Activated CD4-positive, alpha-beta T cell treated with anti-CD3 and anti-CD28 coated beads for 4 hours (primary cell): Measurements from ENCODE around the gene POLG.

Experiments
- DNase-seq, 2 donors: peaks; one replicate each; pipeline ENCODE4 v3.0.0-alpha.2; 2020

Gene POLG

DNA sequence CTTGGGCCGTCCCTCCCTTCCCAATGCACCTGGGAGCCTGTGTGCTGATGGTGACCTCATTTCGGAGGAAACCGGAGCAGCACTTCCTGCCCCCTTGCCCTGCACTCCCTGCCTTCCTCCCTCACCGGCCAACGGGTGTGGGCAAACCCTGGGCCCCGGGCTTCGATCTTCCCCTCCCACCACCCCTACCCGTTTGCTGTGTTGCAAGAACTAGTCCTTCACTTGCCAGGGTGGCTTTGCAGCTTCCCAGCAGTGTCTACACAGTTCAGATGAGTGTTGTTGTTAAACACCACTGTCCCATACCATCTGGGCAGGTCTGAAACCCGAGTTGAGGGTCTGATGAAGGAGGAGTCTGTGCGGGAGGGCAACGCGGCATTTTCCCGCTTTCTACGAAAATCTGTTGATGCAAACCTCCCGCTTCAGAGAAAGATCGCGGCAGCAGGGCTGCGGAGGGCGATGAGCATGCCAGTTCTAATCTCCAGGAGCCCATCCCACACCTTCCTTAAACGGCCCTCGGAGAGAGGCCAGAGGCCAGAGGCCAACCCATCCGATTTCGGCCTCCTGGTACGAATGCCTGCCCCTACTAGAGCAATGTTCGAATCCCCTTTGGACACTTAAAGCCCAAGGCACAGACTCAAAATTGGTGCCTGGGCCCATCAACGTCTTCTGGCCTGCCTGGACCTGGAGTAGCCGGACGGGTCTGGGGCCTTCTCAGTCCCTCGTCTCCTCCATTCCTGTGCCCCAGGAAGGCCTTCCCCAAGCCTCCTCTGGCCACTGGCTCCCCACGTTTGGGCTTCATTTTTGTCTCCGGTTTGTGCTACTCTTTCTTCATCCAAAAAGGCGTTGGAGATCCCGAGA, 35.7 kb upstream of the POLG start:
- DNase-seq = no peak

DNA sequence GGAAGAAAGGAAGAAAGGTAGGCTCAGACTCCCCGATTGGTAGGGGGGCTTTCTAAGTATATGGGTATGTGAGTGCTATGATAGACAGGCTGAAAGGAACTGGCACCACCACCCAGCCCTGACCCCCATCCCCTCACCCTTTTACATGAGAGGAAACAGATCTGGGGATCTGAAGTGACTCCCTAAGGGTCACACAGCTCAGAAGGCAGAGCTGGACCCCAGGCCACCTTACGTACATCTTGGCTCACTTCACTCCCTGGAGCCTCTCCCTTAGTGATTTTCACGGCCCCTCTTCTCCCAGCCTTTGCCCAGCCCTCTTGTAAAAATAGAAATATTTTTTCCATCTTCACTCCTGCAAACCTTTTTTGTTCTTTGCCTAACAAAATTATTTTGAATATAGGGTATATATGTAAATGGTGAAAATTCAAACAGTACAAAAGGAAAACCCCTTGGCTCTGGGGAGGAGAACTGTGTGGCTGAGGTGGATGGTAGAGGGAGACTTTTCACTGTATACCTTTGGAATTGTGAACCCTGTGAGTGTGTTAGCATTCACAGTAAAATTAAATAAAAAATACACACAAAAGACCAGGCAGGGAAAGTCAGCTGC, 34.8 kb upstream of the POLG start:
- DNase-seq = no peak

DNA sequence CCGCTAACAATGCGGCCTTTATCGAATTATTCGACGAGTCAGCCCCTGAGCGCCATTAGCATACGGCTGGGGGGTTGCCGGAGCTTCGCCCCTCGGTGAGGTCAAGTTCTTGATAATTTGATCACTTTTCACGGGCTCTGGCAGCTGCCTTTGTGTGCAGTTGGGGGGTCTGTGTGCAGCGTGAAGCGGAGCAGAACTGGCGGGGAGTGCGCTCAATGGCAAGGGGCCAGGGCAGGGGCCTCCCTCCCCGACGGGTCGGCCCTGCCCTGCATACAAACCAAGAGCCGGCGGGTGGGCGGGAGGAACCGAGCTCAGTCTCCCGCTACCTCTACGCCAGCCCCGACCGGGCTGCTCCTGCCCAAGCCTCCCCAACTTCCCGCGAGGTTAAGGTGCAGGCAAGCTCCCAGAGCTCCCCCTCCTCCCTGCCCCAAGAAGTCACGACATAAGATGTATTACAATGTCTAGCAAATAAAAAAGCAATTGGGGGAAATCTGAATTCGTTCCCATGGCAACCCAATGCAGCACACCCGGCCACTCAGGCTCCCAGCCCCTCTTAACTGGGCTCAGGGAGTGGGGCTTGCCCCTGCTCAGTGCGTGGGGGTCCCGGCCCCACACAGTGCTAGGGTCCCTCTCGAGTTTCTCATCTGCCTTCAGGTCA, 34.1 kb upstream of the POLG start:
- DNase-seq = no peak

DNA sequence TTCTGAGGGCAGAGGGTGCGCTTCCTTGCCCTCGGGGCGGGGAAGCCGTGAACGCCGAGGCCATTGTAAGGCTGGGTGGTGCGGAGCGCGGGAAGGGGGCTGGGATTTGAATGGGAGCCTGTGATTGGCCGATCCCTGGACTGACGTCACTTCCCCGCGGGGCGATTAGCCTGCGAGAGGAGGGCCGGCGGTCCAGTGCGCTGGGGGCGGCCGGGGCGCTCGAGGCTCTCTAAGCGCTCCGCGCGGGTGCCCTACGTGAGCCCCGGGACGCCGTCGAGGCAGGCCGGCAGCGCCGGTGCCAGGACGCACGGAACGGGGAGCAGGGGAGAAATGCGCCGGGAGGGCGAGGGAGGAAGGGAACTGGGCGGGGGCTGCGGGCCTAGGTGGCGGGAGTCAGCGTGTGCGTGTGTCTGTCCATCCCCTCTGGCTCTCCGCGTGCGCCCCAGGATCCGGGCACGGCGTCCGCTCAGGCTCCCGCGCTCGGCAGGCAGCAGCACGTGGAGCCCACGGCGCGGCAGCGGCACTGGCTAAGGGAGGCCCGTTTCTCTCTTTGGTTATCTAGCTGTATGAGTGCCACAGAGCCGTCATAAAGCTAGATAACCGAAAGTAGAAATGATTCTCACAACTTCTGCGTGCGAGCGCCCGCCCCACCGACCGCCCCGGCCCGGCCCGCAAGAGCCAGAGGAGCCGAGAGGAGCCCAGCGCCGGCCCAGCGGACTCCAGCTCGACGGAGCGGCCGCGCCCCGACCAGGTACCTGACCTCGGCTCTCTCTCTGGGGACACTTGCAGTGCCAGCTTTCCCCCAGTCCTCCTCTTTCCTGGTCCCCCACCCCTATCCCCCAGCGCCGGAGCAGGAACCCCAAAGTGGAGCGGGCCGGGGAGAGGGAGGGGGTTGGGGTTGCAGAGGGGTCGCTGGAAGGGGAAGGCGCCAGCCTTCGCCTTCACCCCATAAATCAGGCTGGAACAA, 33.1 kb upstream of the POLG start:
- DNase-seq = no peak

DNA sequence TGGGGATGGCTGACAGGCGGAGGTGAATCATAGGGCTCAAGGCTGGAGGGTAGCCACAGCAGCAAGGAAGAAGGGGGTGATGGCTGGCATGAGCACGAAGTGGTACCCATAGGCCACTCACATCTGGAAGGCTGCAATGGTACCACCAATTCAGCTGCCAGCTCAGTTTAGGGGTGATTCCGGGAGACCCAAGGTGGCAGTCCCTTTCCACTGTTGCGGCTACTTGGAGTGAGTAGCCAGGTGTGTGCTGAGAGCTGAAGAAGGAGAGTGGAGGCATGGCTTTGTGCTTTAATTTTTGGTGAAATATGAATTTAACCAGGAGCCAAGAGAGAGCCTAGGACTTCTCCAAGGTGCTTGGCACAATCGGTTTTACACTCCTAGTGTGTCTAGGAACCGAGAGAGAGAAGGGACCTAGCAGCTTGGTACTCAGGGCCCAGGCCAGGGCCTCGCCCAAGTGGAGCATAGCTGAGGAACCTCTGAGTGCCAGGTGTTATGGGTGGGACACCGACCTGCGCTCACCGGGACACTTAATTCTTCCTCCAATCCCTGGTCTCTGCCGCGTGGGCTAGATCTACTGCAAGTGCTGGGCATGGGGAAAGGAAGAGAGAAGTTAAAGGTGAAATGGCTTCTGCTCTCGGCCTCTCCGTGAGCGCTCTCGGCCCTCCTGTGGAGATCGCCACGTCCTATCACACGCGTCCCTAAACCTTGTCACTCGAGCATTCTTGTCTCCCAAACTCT, 32.2 kb upstream of the POLG start:
- no peak for DNase-seq

DNA sequence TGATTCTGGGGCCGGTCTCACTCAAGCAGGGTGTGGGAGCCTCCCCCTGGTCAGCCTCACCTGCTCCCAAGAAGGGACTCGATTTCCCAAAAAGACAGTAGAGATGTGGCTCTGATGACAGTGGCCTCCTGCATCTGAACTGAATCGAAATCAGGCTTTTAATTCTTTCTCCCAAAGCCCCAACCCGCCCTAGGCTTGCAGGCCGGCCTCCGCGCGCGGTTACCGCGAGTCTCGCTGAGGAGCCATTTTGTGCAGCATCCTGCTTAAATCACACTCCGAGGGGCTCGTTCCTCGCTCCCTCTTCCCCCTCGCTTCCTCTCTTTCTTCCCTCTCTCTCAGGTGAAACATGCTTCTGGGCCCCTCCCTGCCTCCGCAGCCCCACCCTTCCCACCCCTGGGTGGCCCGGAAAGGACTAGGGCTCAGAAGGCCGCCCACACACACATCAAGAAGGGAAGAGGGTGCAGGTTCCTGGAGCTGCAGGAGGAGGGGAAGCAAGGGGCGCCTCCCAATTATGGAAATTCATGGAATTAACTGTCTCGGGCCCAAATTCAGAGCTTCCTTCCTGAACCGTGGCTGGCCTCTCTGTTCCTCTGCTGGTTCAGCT, 30.9 kb upstream of the POLG start:
- DNase-seq = no peak

DNA sequence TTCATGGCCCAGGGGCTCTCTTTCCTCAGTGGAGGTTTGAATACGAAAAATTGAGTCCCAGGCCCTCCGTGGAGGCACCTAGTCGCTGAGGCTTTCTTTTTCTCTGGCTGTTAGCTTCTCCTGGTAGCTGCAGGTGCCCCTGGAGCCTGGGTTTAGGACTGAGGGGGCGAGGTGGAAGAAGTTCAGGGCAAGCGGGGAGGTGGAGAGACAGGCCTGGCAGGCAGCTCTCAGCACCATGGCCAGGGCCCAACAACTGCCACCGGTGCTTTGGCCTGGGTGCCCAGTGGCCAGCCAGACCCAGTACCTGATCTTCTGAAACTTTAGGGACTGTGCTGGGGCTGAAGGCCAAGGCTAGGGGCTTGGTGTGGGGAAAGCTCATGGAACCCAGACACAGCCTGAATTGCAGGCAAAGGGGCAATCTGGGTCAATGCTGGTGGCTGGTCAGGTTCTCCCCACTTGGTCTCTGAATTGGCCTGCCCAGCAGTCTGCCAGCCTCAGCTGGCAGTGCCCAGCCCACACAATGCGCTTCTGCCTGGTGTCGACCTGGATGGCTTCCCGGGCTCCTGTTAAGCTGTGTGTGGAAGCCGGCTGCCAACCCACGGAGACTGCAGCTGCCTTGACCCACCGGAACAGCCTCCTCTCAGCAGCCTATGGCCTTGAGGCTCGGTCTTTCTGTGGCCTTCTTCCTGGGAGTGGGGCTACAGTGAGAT, 30.3 kb upstream of the POLG start:
- DNase-seq = no peak

DNA sequence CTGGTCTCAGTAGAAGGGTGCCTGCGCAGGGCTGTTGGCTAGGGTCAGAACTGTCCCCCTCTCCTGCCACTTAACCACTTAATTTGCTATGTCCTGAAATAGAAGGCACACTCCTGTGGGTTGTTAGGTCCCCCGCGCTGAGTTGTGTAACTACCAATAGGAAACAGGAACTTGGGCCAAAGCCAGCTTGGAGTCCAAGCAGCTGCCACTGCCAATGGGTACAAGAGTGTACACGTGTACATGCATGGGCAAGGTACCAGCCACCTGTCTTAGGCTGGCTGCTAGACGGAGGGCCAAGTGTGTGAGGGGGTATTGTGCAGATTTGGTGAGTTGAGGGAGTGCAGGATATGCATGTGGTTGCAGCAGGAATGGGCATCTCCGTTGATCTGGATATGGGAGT, 29.7 kb upstream of the POLG start:
- no peak for DNase-seq

DNA sequence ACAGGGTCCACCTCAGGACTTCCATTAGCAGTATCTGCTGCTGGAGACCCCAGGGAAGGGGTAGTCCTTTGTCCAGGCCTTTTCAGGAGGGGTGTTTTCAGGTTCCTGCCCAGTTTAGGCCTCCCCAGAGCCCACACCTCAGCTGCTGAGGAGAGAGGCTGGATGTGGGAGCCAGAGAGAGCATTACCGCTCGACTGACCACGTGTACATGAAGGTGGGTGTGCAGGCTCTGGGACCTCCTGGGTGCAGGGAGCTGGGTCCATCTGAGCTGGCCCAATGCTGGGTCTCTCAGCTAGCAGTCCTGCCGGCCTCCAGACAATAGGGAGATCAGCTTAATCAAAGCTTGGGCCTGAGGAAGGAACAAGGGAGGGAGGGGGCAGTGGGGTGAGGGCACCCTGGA, 29.1 kb upstream of the POLG start:
- DNase-seq = no peak

DNA sequence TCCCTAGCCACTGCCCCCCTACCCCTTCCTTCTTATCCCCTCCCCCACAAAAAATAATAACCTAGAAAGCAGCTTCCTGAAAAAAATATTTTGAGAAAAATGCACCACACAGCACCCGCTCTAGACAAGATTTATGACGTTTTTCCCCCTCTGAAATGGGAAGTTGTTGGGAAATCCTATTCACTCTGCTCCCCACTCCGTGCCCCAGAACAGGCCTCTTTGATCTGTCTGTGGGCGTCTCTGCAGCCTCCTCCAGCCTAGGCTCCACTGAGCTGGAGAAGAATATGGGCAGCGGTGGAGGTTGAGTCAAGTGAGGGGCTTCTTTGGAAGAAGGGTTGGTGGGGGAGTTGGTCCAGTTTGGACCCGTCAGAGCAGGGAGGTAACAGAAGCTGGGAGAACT, 28.5 kb upstream of the POLG start:
- no peak for DNase-seq

DNA sequence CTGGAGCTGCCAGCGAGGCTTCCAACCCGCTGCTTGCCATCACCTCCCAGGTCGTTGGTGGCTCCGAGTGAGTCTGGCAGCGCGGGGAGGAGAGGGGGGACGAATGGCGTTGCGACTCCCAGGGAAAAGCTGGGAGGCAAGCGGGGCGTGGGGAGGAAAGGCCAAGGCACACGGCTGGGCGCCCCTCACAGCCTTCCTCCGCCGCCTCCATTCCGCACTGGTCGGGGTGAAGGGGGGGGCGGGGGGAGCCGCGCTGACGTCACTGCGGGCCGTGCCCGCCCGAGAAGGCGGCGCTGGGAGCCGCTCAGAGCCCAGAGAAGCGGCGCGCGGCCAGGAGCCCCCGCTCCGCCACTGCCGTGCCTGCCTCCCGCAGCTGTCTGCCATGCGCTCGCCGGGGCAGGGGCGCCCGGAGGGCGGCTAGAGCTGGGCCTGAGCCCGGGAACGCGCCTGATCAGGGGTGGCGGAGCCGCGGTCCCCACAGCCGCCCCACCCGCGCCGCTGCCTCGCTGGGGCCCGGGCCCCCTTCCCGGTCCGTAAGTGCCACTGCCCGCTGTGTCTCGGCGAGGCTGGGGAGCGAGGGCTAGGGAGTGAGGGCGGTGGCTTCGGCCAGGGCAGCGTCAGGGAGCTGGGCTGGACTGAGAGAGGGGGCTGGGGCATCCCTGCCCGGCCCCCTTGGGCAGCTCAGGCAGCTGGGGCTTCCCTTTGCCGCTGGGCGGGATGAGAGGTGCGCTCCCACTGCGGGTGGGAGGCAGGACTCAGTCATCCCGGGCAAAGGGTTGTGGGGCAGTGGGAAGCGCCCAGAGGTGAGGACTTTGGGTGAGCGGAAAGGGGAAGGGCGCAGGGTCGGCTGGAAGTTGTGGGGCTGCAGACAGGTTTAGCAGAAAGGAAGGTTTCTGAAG, 27.8 kb upstream of the POLG start:
- no peak for DNase-seq

DNA sequence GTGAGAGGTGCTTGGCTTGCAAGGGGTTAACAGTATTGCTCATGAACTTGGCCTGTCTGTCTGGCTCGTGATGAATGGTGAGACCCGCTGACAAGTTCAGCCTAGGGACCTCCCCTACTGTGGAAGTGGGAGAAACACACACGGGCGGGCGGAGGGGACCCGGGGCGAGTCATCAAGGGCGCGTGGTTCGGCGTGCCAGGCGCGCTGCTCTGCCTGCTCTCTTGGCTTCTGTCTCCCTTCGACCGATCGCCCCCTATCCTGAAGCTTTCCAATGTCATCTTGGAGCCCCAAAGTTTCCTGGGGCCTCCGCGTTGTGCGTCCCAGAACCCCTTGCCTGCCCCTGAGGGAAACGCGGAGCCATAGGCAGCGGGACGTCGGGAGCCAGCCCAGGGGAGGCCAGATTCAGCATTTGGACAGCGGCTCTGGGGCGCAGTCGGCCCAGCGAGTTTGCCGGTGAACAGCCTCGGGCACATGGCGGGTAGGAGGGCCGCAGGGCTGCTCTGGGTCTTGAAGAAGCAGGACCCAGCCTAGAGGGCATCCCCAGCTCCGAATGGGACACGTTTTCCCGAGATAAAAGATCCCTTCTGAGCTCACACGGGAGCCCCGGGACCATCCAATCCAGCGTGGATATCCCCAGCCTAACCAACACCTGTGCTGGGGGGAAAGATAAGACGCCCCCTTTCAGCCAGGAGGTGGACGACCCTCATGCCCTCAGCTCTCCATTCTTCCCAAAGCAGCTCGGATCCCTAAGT, 27.0 kb upstream of the POLG start:
- peak; percentile 38 to 54 for DNase-seq

DNA sequence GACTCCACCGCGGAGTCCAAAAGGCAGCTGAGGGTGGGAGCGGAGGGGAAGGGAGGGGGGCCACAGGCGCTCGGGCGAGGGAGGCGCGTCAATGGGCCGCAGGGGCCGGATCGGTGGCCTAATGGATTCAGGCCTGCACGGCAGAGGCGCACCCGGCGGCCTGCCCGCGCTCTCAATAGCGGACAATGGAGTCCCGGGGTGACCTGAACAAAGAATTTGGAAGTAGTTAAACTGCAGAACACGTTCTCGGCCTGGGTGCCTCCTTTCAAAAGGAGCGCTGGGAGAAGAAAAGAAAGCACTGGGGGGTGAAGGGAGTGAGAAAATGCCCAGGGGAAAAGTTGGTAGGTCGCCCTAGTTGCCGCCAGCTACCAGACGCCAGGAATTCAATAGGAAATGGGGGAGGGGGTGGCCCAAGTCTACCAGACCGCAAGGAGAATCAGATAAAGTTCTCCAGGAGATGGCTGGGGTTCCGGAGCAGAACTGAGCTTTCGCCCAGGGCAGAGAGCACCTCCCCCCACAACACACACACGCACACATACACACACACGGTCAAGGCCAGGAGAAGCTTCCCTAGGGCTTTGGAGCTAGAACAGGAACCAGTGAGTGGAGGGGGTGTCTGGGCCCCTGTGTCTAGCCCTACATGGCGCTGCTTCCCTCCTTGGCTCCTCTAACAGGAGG, 25.8 kb upstream of the POLG start:
- DNase-seq = no peak

DNA sequence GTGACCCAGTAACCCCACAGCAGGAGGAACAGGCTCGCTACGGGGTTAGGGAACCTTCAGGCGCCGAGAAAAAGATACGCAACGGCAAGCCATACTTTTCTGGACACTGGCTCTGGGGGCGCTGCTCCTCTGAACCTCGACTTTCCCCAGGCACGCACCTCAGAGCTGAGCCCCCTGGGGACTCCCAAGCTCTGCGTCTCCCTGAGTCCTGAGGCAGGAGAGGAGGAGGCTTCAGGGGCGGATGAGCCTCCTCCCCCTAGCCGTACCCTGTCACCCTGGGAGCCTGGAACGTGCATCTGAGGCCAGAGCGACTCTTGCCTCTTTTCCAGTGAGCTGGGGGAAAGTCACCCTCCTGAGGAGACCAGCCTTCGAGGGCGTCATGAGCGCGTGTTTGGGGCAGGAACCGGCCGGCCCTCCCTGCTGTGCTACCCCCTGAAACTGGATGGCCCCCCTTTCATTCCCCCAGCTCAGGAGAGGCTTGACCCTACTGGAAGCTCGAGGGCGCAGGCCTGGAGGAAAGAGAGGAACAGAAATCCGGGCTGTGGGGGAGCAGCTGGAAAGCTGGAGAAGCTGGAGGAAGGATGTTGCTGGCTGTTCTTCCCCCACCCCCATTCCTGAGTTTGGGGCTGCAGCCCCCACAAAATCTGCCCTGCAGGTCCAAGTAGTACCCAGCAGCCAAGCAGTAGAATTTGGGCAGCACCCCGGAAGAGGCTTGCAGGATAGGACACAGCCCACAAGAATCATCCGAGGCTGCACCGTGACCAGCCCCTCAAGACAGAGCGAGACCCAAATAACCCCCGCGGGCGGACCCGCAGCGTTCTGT, 25.1 kb upstream of the POLG start:
- no peak for DNase-seq

DNA sequence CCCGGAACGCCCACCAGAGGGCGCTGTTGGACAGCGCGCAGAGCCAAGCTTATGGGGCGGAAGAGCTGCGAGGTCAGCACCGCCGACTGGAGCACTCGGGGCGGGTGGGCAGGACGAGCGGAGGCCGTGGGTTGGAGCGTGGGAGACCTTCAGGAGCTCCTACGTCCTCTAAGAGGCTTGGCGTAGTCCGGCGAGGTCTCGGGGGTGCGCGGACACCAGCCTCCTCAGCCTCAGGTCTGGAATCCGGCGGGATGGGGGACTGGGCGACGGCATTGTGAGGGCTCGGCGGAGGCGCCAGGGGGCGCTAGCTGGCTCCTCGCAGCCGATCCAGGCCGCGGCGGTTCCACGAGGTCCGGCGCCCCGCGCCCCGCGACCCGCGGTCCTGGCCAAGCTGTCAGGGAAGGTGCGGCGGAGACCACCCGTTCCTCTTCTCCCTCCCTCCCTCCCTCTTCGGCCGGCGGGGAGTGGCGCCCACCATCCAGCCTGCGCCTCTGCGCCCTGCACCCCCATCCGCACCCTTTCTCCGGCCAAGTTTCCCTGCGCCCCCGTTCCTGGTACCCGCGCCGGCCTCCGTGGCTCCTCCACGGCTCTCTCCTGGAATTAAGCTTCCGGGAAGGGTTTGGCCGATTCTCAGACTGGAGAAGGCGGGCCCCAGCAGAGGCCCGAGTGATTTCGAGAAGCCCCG, 24.3 kb upstream of the POLG start:
- DNase-seq = peak in 1 of 2 donors; percentile 79

DNA sequence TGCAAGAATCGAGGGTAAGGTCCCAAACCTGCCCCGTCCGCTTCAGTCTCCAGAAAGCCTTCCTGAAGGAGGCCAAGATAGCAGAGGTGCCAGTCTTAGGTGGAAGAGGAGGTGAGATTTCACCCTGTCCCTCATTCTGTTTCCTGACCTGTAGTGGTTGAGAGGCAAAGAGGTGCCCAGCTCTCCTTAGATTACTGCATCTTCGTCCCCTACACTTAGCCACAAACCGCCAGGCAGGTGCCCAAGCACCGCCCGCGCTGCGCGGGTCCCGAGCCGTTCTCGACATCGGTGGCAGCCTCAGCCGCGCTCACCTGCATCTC, 23.8 kb upstream of the POLG start:
- DNase-seq = peak in 1 of 2 donors; percentile 77

DNA sequence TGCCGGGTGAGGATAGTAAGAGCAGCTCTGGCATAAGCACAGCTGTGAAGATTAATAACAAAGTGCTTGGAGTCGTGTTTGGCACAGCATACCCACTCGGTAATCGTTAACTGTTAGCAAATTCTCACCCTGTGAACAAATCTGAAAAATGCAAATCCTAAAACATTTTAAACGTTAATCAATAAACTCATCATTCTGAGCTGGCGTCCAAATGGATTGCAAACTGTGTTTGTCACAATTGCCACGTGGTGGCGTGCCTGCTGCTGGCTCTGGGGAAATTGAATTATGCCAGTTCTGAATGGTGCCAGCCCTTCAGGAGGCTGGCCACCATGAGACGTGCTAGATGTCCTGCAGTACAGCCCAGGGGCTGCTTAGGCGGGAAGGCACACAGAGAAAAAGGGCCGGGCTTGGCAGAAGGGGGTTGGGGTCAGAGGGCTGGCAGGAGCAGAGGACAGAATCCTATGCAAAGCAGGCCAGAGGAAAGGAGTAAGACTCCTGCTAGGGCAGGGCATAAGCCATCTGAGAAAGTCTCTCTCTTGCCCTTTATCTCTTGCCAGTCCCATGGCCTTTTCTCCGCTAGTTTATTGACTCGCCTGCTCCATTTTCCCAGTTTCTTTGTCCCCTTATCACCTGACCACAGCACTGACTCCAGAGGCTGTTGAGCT, 22.1 kb upstream of the POLG start:
- DNase-seq = no peak
